Smooth muscle cell (in vitro differentiated cells): ENCODE data around the gene ADGRV1. TPM values are rescaled to one million over a fixed set of nuclear protein-coding genes. Genes with fewer than 3 reads are reported as not detected.
"Not testable (repeated sequence)": the region's sequence is repeated elsewhere in the genome, so short reads cannot be mapped to it uniquely, and the experiment has no call there.

Source experiments
- DNase-seq: peaks from one replicate; lab custom pipeline; 2025; ENCODE audit not compliant: unreplicated experiment; lab: John Stamatoyannopoulos, UW
- H2AFZ ChIP-seq: fragments of 200-600 bp; sonication (generic); 2 replicates; pipeline ENCODE4 v1.6.0; 2016; ENCODE audit warnings: antibody characterized with exemption, low read depth, mild to moderate bottlenecking
- H3F3A ChIP-seq: fragments of 200-600 bp; sonication (generic); 2 replicates; pipeline ENCODE4 v1.6.0; 2017; ENCODE audit warnings: antibody characterized with exemption, low read depth
- H3K27ac ChIP-seq: fragments of 200-600 bp; sonication (generic); 2 replicates; pipeline ENCODE4 v1.5.1; 2016; ENCODE audit warnings: low read depth, mild to moderate bottlenecking
- H3K27me3 ChIP-seq: fragments of 200-600 bp; sonication (generic); 2 replicates; pipeline ENCODE4 v1.6.1; 2016; ENCODE audit warnings: low read depth, mild to moderate bottlenecking
- H3K36me3 ChIP-seq: fragments of 200-600 bp; sonication (generic); 2 replicates; pipeline ENCODE4 v1.5.1; 2016; ENCODE audit warnings: low read depth
- H3K4me1 ChIP-seq: fragments of 200-600 bp; sonication (generic); 2 replicates; pipeline ENCODE4 v1.5.1; 2016; ENCODE audit warnings: low read depth
- H3K4me2 ChIP-seq: fragments of 200-600 bp; sonication (generic); 2 replicates; pipeline ENCODE4 v1.6.0; 2016; ENCODE audit warnings: mild to moderate bottlenecking
- H3K4me3 ChIP-seq: fragments of 200-600 bp; sonication (generic); 2 replicates; pipeline ENCODE4 v1.5.1; 2016; ENCODE audit warnings: mild to moderate bottlenecking
- H3K79me2 ChIP-seq: fragments of 200-600 bp; sonication (generic); 2 replicates; pipeline ENCODE4 v1.6.0; 2016; ENCODE audit warnings: low read depth, mild to moderate bottlenecking
- H3K9ac ChIP-seq: fragments of 200-600 bp; sonication (generic); 2 replicates; pipeline ENCODE4 v1.6.0; 2016; ENCODE audit warnings: low read depth
- H3K9me3 ChIP-seq: fragments of 200-600 bp; sonication (generic); replicated peaks from 2 replicates; pipeline ENCODE4 v1.5.1; 2016; ENCODE audit warnings: low read depth
- H4K20me1 ChIP-seq: fragments of 200-600 bp; sonication (generic); 2 replicates; pipeline ENCODE4 v1.6.0; 2016; ENCODE audit warnings: low read depth
- CTCF ChIP-seq: fragments of 200-600 bp; sonication (generic); IDR thresholded peaks from 2 replicates; pipeline ENCODE4 v1.5.1; 2017; ENCODE audit warnings: borderline replicate concordance, mild to moderate bottlenecking, antibody characterized with exemption; ENCODE audit not compliant: insufficient read depth, poor library complexity, severe bottlenecking
- WGBS: methylation state at CpG from one replicate; pipeline ENCODE4 v1.1.7; 2016; ENCODE audit warnings: low lambda C conversion rate; 5-methylcytosine and 5-hydroxymethylcytosine counted together
- polyA plus RNA-seq: library from polyadenylated mRNA; unstranded; fragments of >200 nt; fragmentation: Nextera tagmentation; extraction: Ambion mirVana; gene quantifications from 2 replicates; pipeline ENCODE4 v1.2.1, GENCODE V29; 2016
- total RNA-seq: library from RNA; depleted of rRNA; stranded (reverse); fragments of >200 nt; gene quantifications from 2 replicates; pipeline ENCODE4 v1.2.3, GENCODE V29; 2014

ADGRV1 gene
- total and polyA plus RNA-seq, 2 experiments from 2014 or later = 16.8 to 17.7 TPM

- Histone ChIP-seq H3F3A (no peaks in the 10 kb centered on the region), H3K4me1 (peaks cover under 1% of the 10 kb centered on the region), H3K36me3 (no peaks in the 10 kb centered on the region), H3K27me3 (no peaks in the 10 kb centered on the region), H3K4me3 (no peak overlapping the region), H3K9ac (no peak overlapping the region), H3K27ac (peak overlapping the region; percentile 30), H3K79me2 (no peaks in the 10 kb centered on the region), H3K9me3 (no peaks in the 10 kb centered on the region), H4K20me1 (no peaks in the 10 kb centered on the region), H3K4me2 (no peak overlapping the region), H2AFZ (no peak overlapping the region)
- DNase-seq = no peak
- no peak for TF ChIP-seq CTCF
Observed at GRCh38 chr5:91048073-91048472, 489.5 kb downstream of the ADGRV1 start.

GRCh38 chr5:91049112-91049511 lies 490.5 kb downstream of the ADGRV1 start:
- Histone ChIP-seq H3K36me3 (no peaks in the 10 kb centered on the region), H3K4me3 (no peak overlapping the region), H2AFZ (no peak overlapping the region), H3F3A (no peaks in the 10 kb centered on the region), H3K9me3 (no peaks in the 10 kb centered on the region), H3K27me3 (no peaks in the 10 kb centered on the region), H3K27ac (peak overlapping the region; percentile 30), H4K20me1 (no peaks in the 10 kb centered on the region), H3K4me2 (peak overlapping the region; percentile 34), H3K9ac (no peak overlapping the region), H3K79me2 (no peaks in the 10 kb centered on the region), H3K4me1 (peaks cover 7% of the 10 kb centered on the region)
- DNase-seq = no peak
- TF ChIP-seq CTCF = no peak

- Histone ChIP-seq H3K27me3 (no peaks in the 10 kb centered on the region), H3K4me2 (peak overlapping the region; percentile 34), H2AFZ (no peak overlapping the region), H3K36me3 (no peaks in the 10 kb centered on the region), H3K9ac (no peak overlapping the region), H3K4me1 (peaks cover 9% of the 10 kb centered on the region), H3K79me2 (no peaks in the 10 kb centered on the region), H3K4me3 (no peak overlapping the region), H3F3A (no peaks in the 10 kb centered on the region), H3K27ac (peak overlapping the region; percentile 1), H3K9me3 (no peaks in the 10 kb centered on the region), H4K20me1 (no peaks in the 10 kb centered on the region)
- 22% methylated on average over 2 of the region's 2 CpGs for whole genome bisulfite sequencing
- no peak for TF ChIP-seq CTCF
- no peak for DNase-seq
Observed at GRCh38 chr5:91049800-91050199, 491.2 kb downstream of the ADGRV1 start.

GRCh38 chr5:91052411-91052810 lies 493.8 kb downstream of the ADGRV1 start:
- H3K27me3 ChIP-seq, H4K20me1 ChIP-seq, DNase-seq, H3K9ac ChIP-seq, H3K27ac ChIP-seq, H3F3A ChIP-seq, H2AFZ ChIP-seq, H3K36me3 ChIP-seq, H3K4me2 ChIP-seq, H3K9me3 ChIP-seq, H3K79me2 ChIP-seq, H3K4me3 ChIP-seq: not testable (repeated sequence)
- WGBS = 98% methylated on average over 8 of the region's 8 CpGs
- peaks cover 12% of the 10 kb centered on the region for H3K4me1 ChIP-seq
